GM21528 (cell line): ENCODE measurements around the gene PBX4.
"Not testable (repeated sequence)": the region's sequence is repeated elsewhere in the genome, so short reads cannot be mapped to it uniquely, and the experiment has no call there.

Experiments used
- ATAC-seq: cut with Tn5 transposase; IDR thresholded peaks from one replicate; pipeline ENCODE4 v1.9.1; 2021; ENCODE audit warnings: mild to moderate bottlenecking, moderate library complexity; ENCODE audit not compliant: unreplicated experiment, low FRiP score

Gene PBX4

GRCh38 chr19:19628501-19629134, 10.1 kb upstream of the PBX4 start:
- ATAC-seq, result peak; percentile 11

DNA sequence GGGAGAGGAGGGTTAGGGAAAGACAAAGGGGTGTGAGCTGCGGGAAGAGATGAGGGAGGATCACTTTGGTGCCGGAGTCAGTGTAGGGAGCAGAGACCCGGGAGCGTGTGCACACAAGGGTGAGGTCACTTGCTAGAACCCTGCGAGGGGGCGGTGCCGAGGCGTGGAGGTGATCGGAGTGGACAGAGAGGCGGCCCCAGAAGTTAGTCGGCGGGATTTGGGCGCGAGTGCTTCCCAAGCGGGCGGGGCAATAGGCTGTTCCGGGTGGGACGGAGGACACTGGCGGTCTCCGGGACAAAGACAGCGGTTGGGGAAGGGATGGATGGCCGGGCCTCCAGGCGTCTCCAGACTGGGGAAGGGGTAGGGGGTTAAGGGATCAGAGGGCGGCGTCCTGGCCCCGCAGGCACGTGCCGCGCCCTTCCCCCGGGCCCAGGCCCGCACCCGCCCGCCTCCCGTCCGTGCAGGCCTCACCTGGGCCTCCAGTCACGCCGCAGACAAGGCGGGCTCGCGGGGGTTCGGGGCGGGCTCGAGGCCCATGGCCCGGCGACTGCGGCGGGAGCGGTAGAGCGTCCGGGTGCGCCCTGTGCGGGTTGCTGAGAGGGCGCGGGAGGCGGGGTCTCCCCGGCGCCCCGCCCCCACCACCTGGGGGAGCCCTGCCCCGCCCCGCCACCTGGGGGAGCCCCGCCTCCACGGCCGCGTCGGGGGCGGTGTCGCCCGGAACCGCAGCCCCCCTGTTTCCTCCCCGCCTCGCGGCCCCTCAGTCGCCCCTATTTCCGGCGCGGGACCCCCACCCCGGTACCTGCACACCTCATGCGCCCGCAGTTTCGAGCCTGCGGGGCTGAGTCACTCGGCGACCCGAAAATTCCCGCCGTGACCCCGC, 9.4 kb upstream of the PBX4 start, which contains the start of gene LPAR2:
TSS of gene LPAR2 (minus strand) at position 600 of the 880 bp plus-strand sequence. CDS start 945 bp downstream, outside the sequence.
- ATAC-seq, result peak; percentile 55

DNA sequence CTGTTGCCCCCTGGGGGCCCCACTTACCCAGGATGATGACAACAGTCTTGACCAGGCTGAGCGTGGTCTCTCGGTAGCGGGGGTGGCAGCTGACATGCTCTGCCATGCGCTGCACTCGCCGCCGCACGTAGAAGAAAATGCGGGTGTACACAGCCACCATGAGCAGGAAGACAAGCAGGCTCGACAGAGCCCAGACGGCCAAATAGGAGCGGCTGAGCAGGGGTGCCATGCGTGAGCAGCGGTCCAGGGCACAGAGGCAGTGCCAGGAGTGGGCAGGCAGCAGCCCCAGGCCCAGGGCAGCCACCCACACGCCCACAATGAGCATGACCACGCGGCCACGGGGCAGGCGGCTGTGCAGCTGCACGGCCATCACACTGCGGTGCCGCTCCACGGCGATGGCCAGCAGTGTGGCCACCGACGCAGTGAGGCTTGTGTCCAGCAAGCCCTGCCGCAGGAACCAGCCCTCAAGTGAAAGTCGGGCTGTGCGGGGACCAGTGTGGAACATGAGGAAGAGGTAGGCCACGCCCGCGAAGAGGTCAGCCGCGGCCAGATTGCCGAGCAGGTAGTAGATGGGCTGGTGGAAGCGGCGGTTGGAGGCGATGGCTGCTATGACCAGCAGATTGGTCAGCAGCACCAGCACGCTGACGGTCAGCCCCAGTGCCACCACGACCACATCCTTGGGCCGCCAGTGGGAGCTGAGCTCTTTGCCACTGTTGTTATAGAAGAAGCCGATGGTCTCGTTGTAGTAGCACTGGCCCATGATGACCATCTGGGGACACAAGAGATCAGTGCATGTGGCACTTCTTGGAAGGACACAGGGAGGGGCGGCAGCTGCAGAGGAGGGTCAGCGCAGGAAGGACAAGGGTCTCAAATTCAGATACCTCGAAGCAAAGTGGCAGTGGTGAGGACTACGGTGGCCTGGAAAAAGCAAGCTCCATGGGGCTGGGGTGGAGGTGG, 8.3 kb upstream of the PBX4 start:
- ATAC-seq, result no peak

GRCh38 chr19:19624032-19624570, 5.6 kb upstream of the PBX4 start:
- ATAC-seq, result no peak

DNA sequence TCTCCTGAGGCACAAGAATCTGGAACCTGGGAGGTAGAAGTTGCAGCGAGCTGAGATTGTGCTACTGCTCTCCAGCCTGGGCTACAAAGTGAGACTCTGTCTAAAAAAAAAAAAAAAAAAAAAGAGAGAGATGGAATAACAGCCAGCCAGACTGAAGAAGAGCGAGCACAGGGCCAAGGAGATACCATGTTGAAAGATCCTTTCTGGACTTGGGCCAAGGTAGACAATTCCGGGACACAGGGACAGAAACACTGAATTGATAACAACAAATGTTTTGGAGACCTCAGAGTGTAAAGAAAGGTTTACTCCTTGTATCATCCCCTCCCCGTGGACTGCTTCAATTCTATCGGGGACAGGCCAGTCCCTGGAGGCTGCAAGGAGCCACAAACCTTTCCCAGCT, 4.9 kb upstream of the PBX4 start:
- ATAC-seq, result no peak

DNA sequence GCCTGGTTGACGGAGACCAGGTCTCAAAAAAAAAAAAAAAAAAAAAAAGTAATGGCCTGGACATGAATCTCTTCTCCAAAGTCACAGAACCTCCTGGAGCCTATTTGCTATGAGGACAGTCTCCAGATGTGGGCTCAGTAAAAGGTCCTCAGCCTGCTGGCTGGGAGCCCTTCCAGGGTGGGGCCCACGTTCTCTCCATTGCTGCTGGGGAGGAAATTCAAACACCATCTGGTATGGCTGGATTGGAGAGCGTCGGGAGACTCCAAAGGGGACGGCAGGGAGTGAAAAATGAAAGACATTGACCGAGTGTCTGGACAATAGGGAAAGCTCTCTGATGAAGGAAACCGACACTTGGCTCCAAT, 1.3 kb upstream of the PBX4 start:
- no peak for ATAC-seq

DNA sequence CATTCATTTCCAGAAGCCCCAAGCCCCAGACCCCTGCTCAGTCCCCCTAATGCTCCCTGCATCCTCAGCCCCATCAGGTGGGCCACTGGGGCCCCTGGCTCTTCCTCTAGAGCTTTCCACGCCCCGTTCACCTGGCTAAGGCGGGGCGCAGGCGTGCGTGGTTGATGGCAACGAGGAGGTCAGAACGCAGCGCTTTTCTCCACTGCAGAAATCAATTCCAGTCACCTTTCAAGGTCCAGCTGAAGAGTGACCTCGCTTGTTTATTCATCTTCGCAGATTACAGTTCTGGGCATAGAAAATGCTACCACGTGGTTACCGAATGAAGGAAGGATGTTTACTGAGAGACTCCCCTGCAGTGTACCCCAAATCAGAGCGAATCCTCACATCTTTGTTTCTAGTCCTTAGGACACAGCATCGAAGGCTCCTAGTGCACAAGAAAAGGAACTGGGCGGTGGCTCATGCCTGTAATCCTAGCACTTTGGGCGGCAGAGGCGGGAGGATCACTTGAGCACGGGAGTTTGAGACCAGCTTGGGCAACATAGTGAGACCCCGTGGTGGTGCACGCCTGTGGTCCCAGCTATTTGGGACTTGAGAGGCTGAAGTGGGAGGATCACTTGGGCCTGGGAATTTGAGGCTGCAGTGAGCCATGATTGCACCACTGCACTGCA, 828 bp upstream of the PBX4 start:
- no peak for ATAC-seq

DNA sequence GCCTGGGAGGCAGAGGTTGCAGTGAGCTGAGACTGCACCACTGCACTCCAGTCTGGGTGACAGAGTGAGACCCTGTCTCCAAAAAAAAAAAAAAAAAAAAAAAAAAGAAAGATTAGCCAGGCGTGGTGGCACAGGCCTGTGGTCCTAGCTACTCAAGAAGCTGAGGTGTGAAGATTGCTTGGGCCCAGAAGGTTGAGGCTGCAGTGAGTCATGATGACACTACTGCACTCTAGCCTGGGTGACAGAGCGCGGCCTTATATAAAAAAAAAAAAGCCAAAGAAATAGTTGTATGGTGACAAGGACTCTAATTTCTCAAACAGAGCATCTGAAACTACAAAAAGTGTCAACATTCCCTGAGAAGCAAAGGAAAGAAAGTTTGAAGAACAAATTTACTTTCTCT, 3.4 kb downstream of the PBX4 start:
- no peak for ATAC-seq

DNA sequence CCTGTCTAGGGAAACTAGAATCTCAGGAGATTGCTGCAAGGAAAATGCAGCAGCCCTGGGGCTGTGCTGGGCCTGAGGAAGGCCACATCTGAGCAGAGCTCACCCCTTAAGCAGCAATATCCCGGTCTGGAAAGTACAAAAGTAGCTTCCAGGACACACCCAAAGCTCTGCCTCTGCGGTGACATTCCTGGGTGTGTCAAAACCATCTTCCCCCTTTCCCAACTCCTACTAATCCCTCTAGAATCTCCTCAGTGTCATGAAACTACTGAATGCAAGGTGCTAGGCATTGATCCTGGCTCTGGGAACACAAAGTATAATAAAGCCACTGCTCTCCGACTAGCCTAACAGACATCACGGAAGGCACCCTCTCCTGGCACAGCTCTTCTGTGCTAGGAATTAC, 5.0 kb downstream of the PBX4 start:
- no peak for ATAC-seq

- ATAC-seq, result no peak
Measured at GRCh38 chr19:19610376-19611202, 7.9 kb downstream of the PBX4 start.

GRCh38 chr19:19606686-19607085, 11.8 kb downstream of the PBX4 start:
- ATAC-seq, result not testable (repeated sequence)

DNA sequence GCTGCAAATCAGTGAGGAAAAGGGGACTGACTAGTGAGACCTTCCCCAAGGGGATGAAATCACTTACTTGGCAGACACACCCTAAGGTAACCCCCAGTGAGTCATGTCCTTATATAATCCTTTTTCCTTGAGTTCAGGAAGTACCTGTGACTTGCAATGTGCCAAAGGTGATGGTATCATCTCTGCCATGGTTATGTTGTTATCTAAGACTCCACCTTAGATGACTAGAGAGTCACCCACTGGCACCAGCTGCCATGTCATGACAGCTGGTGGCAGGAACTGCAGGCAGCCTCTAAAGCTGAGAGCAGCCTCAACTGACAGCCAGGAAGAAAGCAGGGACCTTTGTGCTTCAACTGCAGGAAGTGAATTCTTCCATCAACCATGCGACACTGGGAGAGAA, 12.5 kb downstream of the PBX4 start:
- ATAC-seq, result no peak

DNA sequence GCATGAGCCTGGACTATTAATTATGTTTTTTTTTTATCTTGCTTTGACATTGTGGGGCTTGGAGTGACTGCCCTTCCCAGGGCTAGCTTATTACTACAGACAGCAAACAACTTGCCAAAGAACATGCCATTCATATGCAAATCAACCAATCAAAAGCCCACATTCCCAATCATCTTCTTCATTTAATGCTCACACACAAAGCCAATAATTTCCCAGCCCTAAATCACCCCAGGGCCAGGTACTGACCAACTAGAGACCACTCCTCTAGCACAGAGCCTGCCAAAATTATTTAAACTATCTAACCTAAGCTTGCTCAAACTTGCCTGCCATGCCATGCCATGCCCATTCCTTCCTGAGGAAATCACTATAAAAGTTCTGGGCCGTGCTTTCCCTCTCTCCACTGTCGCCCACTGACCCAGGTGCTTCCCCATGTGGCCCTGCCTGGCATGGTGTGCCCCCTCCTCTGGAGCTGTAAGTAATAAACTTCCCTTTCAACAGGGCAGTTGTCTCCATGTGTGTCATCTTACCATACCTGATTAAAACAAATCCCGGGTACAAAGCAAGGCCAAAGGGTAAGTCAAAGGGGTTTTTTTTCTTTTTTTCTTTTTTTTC, 15.7 kb downstream of the PBX4 start:
- ATAC-seq, result no peak

GRCh38 chr19:19602136-19602712, 16.3 kb downstream of the PBX4 start:
- ATAC-seq, result no peak

DNA sequence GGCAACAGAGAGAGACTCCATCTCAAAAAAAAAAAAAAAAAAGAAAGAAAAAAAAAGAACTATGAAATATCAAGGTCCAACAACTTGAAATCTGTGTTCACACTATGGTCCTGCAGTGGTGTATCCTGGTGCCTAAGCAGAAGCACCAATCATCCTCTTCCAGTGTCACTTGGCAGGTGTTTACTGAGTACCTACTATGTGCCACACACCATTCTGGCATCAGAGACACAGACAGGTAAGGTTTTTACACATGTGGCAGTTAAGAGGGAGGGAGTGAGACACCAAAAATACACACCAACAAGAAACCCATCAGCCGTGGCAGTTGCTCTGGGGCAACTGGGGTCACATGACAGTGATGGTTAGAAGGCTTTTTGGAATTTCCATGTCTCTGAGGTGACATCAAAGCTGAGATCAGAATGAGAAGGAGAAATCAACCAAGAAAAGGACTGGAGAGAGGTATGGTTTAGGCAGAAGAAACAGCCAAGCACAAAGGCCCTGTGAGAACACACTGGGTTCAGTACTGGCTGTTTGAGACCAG, 17.6 kb downstream of the PBX4 start:
- no peak for ATAC-seq

GRCh38 chr19:19598728-19599451, 19.6 kb downstream of the PBX4 start:
- ATAC-seq, result peak; percentile 24

DNA sequence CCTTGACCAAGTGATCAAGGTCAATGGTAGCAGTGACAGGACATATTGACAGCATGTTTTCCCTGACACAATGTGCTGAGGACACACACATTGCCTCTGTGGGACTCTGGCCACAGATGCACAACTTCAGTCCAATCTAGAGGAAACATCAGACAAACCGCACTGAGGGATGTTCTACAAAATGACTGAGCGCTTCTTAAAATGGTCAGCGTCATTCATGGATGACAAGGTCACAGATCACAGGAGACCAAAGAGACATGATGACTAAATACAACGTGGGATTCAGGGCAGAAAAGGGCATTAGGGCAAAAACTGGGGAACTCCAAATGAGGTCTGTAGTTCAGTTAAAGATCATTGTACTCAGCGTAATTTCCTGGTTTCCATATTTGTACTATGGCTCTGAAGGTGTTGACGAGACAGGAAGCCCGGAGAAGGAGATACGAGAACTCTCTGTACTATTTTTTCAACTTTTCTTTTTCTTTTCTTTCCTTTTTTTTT, 20.6 kb downstream of the PBX4 start:
- ATAC-seq, result peak; percentile 48
